ENCODE measurements around the gene APOBEC3H.

The APOBEC3H gene

DNA sequence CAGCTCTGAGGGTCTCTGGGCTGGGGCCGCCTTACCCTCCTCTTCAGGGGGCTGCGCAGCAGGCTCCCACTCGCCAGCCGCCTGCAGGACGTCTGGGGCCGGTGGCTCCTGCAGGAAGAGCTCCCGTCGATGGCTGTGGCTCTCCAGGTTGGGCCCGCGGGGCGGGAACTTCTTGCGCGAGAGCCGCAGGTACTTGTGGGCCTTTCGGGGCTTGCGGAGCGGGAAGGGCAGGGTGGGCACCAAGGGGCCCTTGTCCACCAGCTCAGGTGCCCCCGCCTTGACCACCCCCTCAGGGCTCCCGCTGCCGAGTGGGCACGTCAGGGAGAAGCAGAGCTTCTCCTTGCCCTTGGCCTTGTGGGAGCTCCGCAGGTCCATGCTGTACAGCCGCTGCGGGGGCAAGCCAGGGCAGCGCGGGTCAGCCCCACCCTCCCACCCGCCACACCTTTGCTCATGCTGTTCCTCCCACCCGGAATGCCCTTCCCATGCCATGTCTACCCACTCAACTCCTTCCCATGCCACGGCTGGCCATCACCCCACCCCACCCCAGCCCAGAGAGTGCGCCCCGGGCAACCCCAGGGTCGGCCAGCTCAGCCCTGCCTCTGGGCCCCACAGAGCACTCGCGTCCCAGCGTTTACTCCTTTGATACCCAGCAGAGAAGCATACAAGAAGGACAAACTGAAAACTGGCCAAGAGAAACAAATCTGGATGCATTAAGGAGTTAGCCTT, 37.5 kb downstream of the APOBEC3H start:
- no peak for DNase-seq (ENCODE audit: low read depth in 2 of 2, low spot score in 1 of 2)

DNA sequence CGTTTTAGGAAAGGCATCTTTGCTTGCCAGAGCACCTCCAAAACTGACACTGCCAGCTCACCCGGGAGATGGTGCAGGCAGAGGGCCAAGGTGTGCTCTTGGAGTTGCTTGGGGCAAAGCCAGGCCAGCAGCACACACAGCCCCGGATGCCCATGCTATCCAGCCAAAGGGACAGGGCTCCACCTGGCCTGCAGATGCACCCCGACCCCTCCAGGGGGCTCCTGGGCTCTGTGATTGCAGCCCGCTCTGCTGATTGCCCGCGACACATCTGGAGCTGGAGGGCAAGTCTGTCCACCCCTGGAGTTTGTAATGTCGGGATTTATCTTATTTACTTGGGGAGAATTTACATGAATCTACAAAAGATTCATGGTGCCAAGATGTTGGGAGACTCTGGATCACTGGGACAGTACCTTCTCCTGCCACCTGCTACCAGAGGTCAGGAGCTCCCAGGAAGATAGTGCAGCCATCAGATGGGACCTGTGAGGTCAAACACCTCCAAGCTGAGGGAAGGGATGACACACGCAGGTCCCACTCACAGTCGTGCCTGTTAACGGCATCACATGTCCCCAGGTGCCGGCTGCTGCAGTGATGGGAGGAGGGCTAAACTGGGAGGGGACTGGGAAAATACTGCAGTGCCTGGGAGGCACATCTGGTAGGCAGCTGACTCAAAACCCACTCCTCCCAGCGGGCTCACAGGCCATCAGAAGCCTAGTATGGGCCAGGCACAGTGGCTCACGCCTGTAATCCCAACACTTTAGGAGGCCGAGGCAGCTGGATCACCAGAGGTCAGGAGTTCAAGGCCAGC, 38.2 kb downstream of the APOBEC3H start:
- DNase-seq (ENCODE audit: low read depth in 2 of 2, low spot score in 1 of 2), result no peak

DNA sequence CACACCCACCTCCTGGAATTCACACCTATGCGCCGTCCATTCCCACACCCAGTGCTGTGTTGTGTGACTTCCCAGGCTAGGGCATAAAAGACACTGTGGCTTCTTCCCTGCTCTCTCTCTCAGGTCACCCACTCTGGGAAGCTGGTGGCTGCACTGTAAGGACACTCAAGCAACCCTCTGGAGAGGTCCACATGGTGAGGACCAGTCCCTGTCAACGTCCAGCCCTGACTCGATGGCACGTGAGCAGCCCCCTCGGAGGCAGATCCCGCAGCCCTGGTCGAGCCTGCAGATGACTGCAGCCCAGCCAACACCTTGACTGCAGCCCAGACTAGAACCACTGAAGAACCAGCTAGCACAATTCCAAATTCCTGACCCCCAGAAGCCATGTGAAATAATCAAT, 39.3 kb downstream of the APOBEC3H start:
- no peak for DNase-seq (ENCODE audit: low read depth in 2 of 2, low spot score in 1 of 2)

DNA sequence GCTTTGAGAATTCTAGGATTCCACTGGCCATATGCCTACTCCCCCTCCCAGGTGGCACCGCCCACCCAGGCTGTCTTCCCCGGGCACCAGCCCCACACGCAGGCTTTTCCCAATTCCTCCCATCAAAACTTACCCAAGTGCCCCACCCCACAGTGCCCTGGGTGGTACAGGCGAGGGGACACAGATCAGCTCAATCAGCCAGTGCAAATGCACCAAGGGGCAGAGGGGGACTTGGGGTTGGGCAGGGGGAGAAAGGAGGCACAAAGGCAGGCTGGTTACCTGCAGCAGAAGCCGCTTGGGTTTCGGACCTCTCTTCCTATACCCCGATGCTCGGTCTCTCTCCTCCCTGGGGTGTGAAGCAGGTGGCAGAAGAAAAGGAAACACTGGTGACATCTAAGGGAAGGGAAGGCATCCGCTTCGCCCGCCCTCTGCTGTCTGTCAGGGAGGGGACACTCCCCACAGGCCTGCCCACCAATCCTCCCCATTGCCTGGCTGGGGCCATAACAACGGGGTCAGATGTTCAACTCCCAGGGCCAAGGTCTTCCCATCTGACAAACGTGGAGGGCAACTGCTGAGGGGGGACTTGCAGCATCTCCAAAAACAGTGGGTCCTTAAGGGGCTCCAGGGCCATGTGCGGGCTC, 41.4 kb downstream of the APOBEC3H start:
- no peak for DNase-seq (ENCODE audit: low read depth in 2 of 2, low spot score in 1 of 2)

DNA sequence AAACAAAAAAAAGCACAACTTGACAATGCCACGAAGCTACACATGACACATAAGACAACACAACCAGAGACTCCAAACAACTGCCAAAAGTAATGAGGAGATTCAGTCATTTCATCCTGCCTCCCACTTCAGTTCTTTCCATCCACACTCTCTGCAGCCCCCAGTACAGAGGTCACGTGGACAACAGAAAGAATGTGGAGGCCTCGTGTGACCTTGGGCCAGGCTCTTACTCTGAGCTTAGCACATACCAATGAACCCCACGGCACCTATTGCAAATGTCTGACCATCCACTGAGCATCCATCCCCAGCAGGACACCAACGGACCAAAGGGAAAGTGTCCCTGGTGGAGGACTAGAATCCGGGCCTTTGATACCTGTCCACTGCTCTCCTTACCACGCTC, 42.9 kb downstream of the APOBEC3H start:
- no peak for DNase-seq (ENCODE audit: low read depth in 2 of 2, low spot score in 1 of 2)

DNA sequence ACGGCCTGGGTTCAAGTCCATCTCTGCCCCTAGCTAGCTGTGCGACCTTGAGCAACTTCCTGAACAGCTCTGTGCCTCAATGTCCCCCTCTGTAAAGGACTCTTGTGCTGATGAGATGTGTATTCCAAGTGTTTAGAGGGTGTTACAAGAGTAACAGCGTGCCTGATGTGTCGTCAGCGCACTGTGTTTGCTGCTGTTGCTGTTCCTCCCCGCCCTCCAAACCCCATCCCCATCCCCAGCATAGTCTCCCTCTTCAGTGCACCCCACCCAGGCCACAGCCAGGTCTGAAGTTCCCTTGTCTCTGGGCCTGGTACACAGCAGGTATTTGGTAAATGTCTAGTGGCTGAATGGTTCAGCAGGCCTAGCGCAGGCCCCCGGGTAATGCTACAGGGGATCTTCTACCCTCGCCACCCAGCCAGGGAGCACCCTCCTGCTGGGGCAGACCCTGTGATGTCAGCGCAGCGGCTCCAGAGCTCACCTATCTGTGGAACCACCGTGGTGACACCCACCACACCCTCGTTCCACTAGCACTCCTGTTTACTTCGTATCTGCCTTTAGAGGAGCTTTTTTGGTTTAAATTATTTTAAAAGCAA, 45.1 kb downstream of the APOBEC3H start:
- DNase-seq (ENCODE audit: low read depth in 2 of 2, low spot score in 1 of 2), result no peak

GRCh38 chr22:39144101-39144767, 47.2 kb downstream of the APOBEC3H start:
- DNase-seq (ENCODE audit: low read depth in 2 of 2, low spot score in 1 of 2), result peak in 1 of 2 donors; percentile 47

- no peak for DNase-seq (ENCODE audit: low read depth in 2 of 2, low spot score in 1 of 2)
Observed at GRCh38 chr22:39146256-39147101, 49.4 kb downstream of the APOBEC3H start.

DNA sequence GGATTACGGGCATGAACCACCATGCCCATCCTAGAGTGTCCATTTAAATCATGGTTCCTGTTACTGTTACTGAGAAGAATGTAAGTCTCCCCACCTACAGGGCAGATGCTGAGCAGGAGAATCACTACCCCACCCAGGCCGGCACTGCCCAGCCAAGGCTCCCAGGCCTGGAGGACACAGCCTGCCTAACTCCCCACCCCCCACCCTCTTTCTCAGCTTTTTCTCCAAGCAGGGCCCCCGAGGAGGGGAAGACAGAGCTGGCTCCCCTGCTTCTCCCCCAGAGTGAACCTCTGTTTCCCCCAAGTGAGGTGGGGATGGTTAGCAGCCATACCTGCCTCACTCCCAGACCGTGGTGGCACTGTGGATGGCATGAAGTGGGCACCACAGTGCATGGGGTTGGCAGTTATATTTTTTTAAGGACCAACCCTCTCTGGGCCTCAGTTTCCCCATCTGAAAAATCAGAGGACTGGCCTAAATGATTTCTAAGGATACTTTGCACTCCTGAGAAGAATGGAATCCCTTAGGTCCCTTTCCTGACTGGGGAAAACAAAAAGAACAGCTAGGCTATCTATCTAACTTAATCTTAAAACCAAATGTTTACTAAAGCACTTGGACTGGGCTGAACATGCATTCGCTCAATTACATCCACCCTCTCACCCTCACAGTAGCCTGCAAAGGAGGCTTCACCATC, 50.4 kb downstream of the APOBEC3H start:
- DNase-seq (ENCODE audit: low read depth in 2 of 2, low spot score in 1 of 2), result no peak

DNA sequence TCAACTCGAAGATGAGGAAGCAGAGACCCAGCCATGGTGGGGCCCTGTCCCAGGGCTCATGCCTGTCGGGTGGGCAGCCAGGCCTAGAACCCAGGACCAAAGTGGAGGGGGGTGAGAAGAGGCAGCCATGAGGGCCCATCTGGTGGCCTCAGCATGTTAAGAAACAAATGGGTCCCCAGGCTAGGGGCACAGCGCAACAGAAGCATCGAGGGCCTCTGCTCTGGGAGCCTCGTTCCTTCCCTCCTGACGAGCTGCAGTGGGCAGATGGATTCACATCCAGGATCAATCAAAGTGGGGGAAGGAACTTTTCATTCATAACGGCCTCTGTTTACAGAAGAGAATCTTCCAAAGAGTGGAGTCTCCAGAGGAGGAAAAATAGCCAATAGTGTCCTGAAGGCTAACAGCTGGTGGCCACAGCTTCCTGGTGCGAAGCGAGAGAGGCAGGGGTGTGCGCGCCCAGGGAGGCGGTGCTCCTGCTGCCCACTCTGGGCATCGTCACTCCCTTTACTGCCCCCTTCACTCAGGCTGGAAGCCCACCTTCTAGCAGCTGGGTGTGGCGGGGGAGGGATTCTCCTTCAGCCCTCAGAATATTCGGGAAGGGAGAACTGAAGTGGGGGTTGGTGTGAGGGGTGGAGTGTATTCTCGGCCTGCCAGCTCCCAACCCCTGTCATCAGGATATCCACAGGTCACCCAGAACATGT, 51.1 kb downstream of the APOBEC3H start:
- DNase-seq (ENCODE audit: low read depth in 2 of 2, low spot score in 1 of 2), result no peak

DNA sequence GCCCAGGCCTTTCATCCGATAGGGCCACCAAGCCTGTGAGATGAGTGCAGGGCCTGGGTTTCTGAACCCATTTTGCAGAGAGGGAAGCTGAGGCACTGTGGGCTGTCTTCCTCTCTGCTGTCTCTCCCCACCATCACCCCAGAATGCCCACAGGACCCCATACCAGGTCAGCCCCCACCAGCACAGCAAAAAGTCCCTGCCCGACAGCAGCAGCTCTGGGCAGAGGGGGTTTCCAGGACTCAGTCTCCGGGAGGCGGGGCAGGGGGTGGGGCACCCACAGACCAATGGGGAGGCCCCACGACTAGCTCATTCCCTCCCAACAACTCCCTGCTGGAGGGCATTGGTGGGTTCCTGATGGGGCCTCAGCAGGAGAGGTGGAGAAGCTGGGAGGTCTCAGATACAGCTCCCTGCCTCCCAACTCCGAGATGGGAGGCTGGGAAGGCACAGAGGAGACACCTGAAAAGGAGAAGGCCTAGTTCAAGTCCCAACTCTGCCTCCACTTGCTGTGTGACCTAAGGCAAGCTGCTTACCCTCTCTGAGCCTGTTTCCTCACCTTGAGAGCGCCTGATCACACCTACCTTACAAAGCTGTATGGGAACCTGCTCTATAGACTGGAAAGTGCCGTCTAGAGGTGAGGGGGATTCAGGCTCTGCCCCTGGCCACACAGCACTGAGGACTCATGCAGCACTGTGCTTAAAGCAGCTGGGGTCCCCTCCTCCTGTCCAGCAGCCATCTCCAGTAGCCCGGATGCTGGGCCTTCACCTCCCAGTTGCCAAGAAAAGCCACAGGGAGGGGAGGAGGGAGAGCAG, 51.9 kb downstream of the APOBEC3H start:
- DNase-seq (ENCODE audit: low read depth in 2 of 2, low spot score in 1 of 2), result peak in 1 of 2 donors; percentile 62

DNA sequence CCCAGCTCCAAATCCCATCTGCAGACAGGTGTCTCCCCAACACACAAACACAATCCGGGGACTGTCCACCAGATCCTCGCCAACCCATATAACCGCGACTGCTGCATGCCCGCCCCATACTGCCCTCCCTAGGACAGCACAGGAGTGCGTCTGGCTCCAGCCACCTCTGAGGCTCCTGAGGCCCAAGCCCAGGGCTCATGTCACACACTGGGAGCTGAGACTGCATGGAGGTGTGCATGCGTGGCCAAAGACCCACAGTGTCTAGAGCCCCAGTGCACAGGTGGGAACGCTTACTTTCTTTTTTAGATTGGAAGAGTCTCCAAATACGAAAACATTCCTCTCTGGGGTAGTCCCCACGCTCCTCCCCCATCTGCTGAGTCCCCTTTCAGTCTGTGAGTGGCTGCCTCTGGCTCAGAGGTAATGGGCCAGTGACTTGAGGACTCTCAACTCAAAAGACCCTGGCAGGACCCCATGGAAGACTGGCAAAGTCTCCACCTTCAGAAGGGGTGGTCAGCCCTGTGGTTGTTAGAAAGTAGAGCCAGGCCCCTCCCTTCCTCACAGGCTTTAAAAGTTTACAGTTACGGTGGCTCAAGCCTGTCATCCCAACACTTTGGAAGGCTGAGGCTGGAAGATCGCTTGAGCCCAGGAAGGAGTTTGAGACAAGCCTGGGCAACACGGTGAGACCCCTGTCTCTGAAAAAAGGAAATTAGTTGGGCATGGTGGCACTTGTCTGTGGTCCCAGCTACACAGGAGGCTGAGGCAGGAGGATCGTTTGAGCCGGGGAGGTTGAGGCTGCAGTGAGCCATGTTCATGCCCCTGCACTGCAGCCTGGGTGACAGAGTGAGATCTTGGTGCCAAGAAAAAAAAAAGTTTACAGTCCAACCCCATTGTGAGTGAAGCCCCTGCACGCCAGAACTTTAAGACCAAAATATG, 53.1 kb downstream of the APOBEC3H start:
- no peak for DNase-seq (ENCODE audit: low read depth in 2 of 2, low spot score in 1 of 2)

DNA sequence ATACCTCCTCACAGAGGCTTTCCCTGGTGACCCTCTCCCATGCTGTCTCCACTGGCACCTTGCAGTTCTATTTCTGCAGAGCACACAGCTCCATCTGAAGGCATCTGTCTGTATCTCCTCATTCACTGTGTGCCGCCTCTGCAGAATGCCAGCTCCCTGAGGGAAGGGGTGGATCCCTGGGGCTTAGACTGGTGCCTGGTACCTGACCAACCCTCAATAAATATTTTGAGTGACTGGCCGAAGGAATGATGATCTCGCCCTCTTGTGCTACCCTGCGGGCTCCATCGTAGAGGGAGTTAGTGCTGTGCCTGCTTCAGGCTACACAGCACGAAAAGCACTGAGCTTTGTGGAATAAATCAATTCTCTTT, 53.8 kb downstream of the APOBEC3H start:
- DNase-seq (ENCODE audit: low read depth in 2 of 2, low spot score in 1 of 2), result no peak

DNA sequence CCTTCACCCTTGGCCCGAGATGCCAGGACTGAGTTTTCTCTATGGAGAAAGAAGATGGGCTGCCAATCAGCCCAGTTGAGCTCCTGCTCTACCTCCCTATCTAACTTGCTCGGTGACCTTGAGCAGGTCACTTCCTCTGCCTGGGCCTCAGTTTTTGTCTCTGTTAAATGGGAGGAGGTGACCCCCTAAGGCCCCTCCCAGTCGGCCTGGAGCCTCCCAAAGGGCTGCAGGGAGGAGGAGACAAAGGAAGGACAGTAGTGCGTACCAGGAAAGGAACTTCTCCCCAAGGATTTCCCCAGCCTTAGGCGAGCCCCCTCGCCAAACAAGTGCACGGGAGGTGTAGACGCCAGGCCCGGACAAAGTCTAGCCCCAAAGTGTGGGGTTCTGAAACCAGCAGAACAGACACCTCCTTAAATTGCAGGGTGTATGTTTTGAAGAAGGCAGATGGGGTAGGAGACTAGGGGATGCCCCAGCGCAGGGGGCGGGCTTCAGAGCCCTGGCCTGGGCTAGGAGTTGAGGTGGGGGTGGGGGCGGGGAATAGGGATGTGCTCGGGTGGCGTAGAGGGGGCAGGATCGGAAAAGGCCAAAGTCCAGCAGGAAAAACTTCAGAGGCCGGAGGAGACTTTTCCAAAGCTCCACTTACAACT, 54.4 kb downstream of the APOBEC3H start:
- DNase-seq (ENCODE audit: low read depth in 2 of 2, low spot score in 1 of 2), result no peak

- no peak for DNase-seq (ENCODE audit: low read depth in 2 of 2, low spot score in 1 of 2)
Observed at GRCh38 chr22:39152024-39152510, 55.0 kb downstream of the APOBEC3H start.

DNA sequence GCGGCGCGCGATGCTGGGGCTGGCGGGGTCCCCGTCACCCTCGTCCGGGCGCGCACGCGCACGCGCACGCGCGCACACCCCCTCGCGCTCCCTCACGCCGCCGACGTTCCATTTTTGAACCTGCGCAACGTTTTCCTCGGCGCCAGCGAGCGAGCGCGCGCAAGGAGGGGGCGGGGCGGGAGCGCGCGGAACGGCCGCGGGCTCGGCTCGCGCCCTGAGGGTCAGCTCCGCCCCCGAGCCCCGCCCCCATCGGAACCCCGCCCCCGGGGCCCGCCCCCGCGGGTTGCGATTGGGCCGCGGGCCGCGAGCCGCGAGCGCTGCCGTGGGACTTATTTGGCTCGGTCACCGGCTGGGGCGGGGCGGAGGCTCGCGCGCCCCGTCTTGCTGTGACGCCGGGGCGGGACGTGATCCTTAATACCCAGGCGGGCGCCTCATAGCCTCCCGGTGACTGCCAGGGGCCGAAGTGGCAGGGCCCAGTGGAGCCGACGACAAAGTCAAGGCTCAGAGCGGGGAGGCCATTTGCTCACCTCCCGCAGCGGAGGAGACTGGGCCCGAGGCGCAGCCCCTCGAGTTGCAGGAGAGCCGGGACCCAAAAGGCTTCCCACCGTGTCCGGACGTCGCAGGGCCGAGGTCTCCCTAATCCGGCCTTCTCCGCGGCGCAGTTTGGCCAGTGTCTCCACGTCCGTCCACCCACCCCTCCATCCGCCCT, 55.6 kb downstream of the APOBEC3H start, which contains the start of gene CBX7:
TSS of gene CBX7 (minus strand) at position 170 of the 709 bp plus-strand sequence. CDS start 236 bp downstream, outside the sequence.
- DNase-seq (ENCODE audit: low read depth in 2 of 2, low spot score in 1 of 2), result peak; percentile 69 to 87
